Central memory CD8-positive, alpha-beta T cell (primary cell): ENCODE data around the gene SMCO1.
A peak's percentile ranks its signal among the peaks of the same experiment; 100 is the strongest.
"Not testable (repeated sequence)": the region's sequence is repeated elsewhere in the genome, so short reads cannot be mapped to it uniquely, and the experiment has no call there.

Source experiments
- ATAC-seq: fragments of 150-1000 bp; cut with Tn5 transposase; replicated peaks from 2 replicates; pipeline ENCODE4 v1.10.0; 2022; ENCODE audit warnings: mild to moderate bottlenecking, moderate FRiP score, moderate number of reproducible peaks; ENCODE audit not compliant: poor library complexity, severe bottlenecking; ENCODE audit errors: extremely low read depth
- DNase-seq, 2 donors: peaks; one replicate each; pipeline ENCODE4 v3.0.0; 2021; ENCODE audit warnings: low spot score in 2 of 2
- H3K27ac Mint-ChIP-seq: one replicate; pipeline ENCODE4 v1.8.0; 2022; ENCODE audit warnings: low read depth, mild to moderate bottlenecking, moderate library complexity, mixed read lengths
- H3K27me3 Mint-ChIP-seq: one replicate; pipeline ENCODE4 v1.8.0; 2022; ENCODE audit warnings: mixed read lengths
- H3K36me3 Mint-ChIP-seq: one replicate; pipeline ENCODE4 v1.8.0; 2022; ENCODE audit warnings: mild to moderate bottlenecking, moderate library complexity, mixed read lengths; ENCODE audit not compliant: insufficient read depth
- H3K4me1 Mint-ChIP-seq: one replicate; pipeline ENCODE4 v1.8.0; 2022; ENCODE audit warnings: mixed read lengths
- H3K4me3 Mint-ChIP-seq: one replicate; pipeline ENCODE4 v1.8.0; 2022; ENCODE audit warnings: mild to moderate bottlenecking, moderate library complexity, mixed read lengths
- H3K9me3 Mint-ChIP-seq: one replicate; pipeline ENCODE4 v1.8.0; 2022; ENCODE audit warnings: mixed read lengths

The SMCO1 gene

DNA sequence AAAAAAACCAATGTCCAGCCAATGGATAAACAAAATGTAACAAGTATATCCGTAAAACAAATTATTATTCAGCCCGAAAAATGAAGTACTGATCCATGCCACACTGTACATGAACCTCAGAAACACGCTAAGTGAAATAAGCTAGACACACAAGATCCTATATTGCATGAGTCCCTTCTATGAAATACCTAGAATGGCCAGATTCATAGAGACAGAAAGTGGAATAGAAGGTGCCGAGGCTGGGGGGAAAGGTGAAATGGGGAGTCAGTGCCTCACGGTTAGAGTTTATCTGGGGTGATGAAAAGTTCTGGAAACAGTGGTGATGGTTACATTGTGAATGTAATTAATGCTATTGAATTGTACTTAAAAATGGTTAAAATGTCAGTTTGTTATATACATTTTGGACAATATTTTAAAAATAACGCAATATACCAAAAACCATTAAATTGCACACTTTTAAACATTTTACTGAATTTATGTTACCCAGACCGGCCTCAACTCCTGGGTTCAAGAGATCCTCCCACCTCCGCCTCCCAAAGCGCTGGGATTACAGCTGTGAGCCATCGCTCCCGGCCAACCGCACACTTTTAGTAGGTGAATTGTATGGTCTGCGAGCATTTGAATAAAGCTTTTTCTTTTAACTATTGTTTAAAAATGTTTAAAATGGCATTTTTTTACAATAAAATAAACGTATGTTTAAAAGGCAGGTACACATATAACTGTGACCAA is 13.7 kb downstream of the SMCO1 start:
- ATAC-seq (peak; percentile 17), DNase-seq (no peak)
- no peaks in the 10 kb centered on the region for H3K9me3 Mint-ChIP-seq
- peaks cover 49% of the 10 kb centered on the region for H3K4me1 Mint-ChIP-seq
- H3K27ac Mint-ChIP-seq = peak overlapping the region; percentile 90
- H3K36me3 Mint-ChIP-seq = peaks cover 23% of the 10 kb centered on the region
- H3K27me3 Mint-ChIP-seq = no peaks in the 10 kb centered on the region
- H3K4me3 Mint-ChIP-seq = peak overlapping the region; percentile 97

- H3K27me3 Mint-ChIP-seq = no peaks in the 10 kb centered on the region
Measured at GRCh38 chr3:196499807-196500524, 15.2 kb downstream of the SMCO1 start.

GRCh38 chr3:196499061-196499460 is 16.1 kb downstream of the SMCO1 start:
- H3K9me3 Mint-ChIP-seq = no peaks in the 10 kb centered on the region
- peaks cover 62% of the 10 kb centered on the region for H3K4me1 Mint-ChIP-seq
- H3K27me3 Mint-ChIP-seq = no peaks in the 10 kb centered on the region
- H3K4me3 Mint-ChIP-seq = peak overlapping the region; percentile 97
- ATAC-seq (no peak), DNase-seq (no peak)
- H3K36me3 Mint-ChIP-seq = peaks cover 31% of the 10 kb centered on the region
- no peak overlapping the region for H3K27ac Mint-ChIP-seq

More at GRCh38 chr3:196499807-196500524, 15.2 kb downstream of the SMCO1 start:
- Mint-ChIP-seq H3K27ac (peak overlapping the region; percentile 44), H3K4me1 (peaks cover 60% of the 10 kb centered on the region), H3K4me3 (peak overlapping the region; percentile 97), H3K9me3 (no peaks in the 10 kb centered on the region), H3K36me3 (peaks cover 30% of the 10 kb centered on the region)
- ATAC-seq (no peak), DNase-seq (no peak)

GRCh38 chr3:196498297-196498696 is 16.8 kb downstream of the SMCO1 start:
- no peak for DNase-seq
- no peak for ATAC-seq
- H3K4me3 Mint-ChIP-seq = no peak overlapping the region
- H3K27ac Mint-ChIP-seq = no peak overlapping the region
- peaks cover 29% of the 10 kb centered on the region for H3K36me3 Mint-ChIP-seq
- peaks cover 62% of the 10 kb centered on the region for H3K4me1 Mint-ChIP-seq
- H3K27me3 Mint-ChIP-seq = no peaks in the 10 kb centered on the region
- no peaks in the 10 kb centered on the region for H3K9me3 Mint-ChIP-seq

- ATAC-seq (no peak), DNase-seq (no peak)
- H3K4me3 Mint-ChIP-seq = no peak overlapping the region
- no peaks in the 10 kb centered on the region for H3K9me3 Mint-ChIP-seq
- no peak overlapping the region for H3K27ac Mint-ChIP-seq
- H3K4me1 Mint-ChIP-seq = peaks cover 66% of the 10 kb centered on the region
- H3K36me3 Mint-ChIP-seq = peaks cover 19% of the 10 kb centered on the region
- H3K27me3 Mint-ChIP-seq = no peaks in the 10 kb centered on the region
Measured at GRCh38 chr3:196496183-196496582, 19.0 kb downstream of the SMCO1 start.

GRCh38 chr3:196493292-196493691 is 21.9 kb downstream of the SMCO1 start:
- Mint-ChIP-seq H3K4me3 (no peak overlapping the region), H3K36me3 (peaks cover 18% of the 10 kb centered on the region), H3K27me3 (no peaks in the 10 kb centered on the region), H3K9me3 (no peaks in the 10 kb centered on the region), H3K4me1 (peaks cover 57% of the 10 kb centered on the region), H3K27ac (no peak overlapping the region)
- ATAC-seq (no peak), DNase-seq (no peak)

GRCh38 chr3:196492080-196492479 is 23.1 kb downstream of the SMCO1 start:
- Mint-ChIP-seq H3K27ac (no peak overlapping the region), H3K36me3 (peaks cover 22% of the 10 kb centered on the region)
- ATAC-seq = no peak

DNA sequence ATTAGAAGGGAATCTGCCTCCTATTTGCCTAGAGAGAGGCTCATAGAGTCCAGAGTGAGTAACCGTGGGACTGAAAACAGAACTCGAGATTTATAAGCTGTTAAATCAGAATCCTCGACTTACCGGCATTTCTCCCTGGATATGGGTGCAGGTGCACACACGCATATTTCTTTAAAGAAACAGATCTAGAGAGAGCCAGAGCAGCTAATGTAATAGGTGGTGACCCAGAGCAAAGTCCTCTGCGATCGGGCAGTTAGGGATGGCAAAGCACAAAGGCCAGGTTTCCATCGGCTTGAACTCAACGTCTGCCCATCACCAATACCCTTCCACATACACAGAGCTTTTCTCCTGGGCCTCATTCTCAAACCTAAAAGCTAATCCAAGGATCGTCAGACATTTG is 25.4 kb downstream of the SMCO1 start:
- no peak for ATAC-seq
- H3K27me3 Mint-ChIP-seq = no peaks in the 10 kb centered on the region
- H3K36me3 Mint-ChIP-seq = peaks cover 34% of the 10 kb centered on the region

More at GRCh38 chr3:196492080-196492479, 23.1 kb downstream of the SMCO1 start:
- no peak for DNase-seq
- H3K4me1 Mint-ChIP-seq = peaks cover 55% of the 10 kb centered on the region
- no peaks in the 10 kb centered on the region for H3K9me3 Mint-ChIP-seq
- no peak overlapping the region for H3K4me3 Mint-ChIP-seq
- H3K27me3 Mint-ChIP-seq = no peaks in the 10 kb centered on the region

DNA sequence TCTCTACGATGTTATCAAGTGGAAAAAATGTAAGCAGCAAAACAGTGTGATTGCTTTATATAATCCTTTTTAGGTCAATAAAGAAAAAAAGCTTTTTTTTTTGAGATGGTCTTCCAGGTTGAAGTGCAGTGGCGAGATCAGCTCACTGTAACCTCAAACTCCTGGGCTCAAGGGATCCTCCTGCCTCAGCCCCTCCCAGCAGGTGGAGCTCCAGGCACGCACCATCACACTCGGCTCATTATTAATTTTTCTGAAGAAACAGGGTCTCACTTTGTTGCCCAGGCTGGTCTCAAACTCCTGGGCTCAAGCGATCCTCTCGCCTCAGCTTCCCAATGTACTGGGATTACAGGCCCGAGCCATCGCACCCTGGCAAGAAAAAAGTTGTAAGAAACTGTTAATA is 28.9 kb downstream of the SMCO1 start:
- H3K36me3 Mint-ChIP-seq = peaks cover 60% of the 10 kb centered on the region
- DNase-seq = no peak
- no peak for ATAC-seq

More for the DNA sequence above, 25.4 kb downstream of the SMCO1 start:
- H3K4me3 Mint-ChIP-seq = no peak overlapping the region
- H3K27ac Mint-ChIP-seq = peak overlapping the region; percentile 78
- DNase-seq = no peak
- H3K4me1 Mint-ChIP-seq = peaks cover 40% of the 10 kb centered on the region
- no peaks in the 10 kb centered on the region for H3K9me3 Mint-ChIP-seq

GRCh38 chr3:196477678-196478077 is 37.5 kb downstream of the SMCO1 start:
- Mint-ChIP-seq H3K27me3 (no peaks in the 10 kb centered on the region), H3K36me3 (peaks cover 68% of the 10 kb centered on the region), H3K4me3 (no peak overlapping the region), H3K4me1 (no peaks in the 10 kb centered on the region), H3K9me3 (no peaks in the 10 kb centered on the region), H3K27ac (no peak overlapping the region)
- no peak for ATAC-seq
- DNase-seq = no peak

More for the DNA sequence above, 28.9 kb downstream of the SMCO1 start:
- H3K4me3 Mint-ChIP-seq = no peak overlapping the region
- peaks cover 20% of the 10 kb centered on the region for H3K4me1 Mint-ChIP-seq
- no peaks in the 10 kb centered on the region for H3K9me3 Mint-ChIP-seq
- H3K27ac Mint-ChIP-seq = no peak overlapping the region
- no peaks in the 10 kb centered on the region for H3K27me3 Mint-ChIP-seq

- H3K36me3 Mint-ChIP-seq = peaks cover 56% of the 10 kb centered on the region
- peaks cover 17% of the 10 kb centered on the region for H3K4me1 Mint-ChIP-seq
- H3K4me3 Mint-ChIP-seq = no peak overlapping the region
- no peak overlapping the region for H3K27ac Mint-ChIP-seq
- DNase-seq = no peak
- H3K27me3 Mint-ChIP-seq = no peaks in the 10 kb centered on the region
- no peaks in the 10 kb centered on the region for H3K9me3 Mint-ChIP-seq
- ATAC-seq = no peak
Measured at GRCh38 chr3:196472286-196472685, 42.9 kb downstream of the SMCO1 start.

DNA sequence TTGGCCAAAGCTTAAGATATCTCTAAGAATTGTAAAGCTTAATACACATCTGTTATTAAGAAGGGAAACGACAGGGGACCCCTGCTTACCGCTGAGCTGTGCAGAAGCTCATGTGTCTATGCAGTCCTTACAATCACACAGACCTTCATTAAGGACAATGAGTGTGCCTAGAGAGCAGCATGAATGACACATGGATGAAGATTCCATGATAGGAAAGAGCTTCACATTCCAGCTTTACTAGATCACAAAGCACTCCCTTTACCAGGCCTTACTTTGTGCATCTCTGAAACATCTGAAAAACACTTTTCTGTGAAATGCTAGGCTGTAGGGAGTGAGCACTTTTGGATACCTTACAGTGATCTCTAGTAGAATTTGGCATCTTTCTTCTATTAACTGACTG is 43.6 kb downstream of the SMCO1 start:
- no peaks in the 10 kb centered on the region for H3K9me3 Mint-ChIP-seq
- H3K27ac Mint-ChIP-seq = no peak overlapping the region
- ATAC-seq = no peak
- H3K36me3 Mint-ChIP-seq = peaks cover 52% of the 10 kb centered on the region
- no peaks in the 10 kb centered on the region for H3K27me3 Mint-ChIP-seq
- no peak for DNase-seq
- H3K4me3 Mint-ChIP-seq = no peak overlapping the region
- H3K4me1 Mint-ChIP-seq = peaks cover 17% of the 10 kb centered on the region

GRCh38 chr3:196470182-196470581 is 45.0 kb downstream of the SMCO1 start:
- Mint-ChIP-seq H3K4me1 (peaks cover 17% of the 10 kb centered on the region), H3K36me3 (peaks cover 45% of the 10 kb centered on the region), H3K27ac (peak overlapping the region; percentile 38)
- not testable (repeated sequence) for H3K9me3 Mint-ChIP-seq, DNase-seq, H3K4me3 Mint-ChIP-seq, H3K27me3 Mint-ChIP-seq, ATAC-seq
